Measurements from ENCODE around the gene GJA8. TPM values are rescaled to one million over a fixed set of nuclear protein-coding genes. Genes with fewer than 3 reads are reported as not detected.
"Not testable (repeated sequence)": the region's sequence is repeated elsewhere in the genome, so short reads cannot be mapped to it uniquely, and the experiment has no call there.

Gene GJA8
- total RNA-seq, 2 experiments from 2014 or later: not detected

DNA sequence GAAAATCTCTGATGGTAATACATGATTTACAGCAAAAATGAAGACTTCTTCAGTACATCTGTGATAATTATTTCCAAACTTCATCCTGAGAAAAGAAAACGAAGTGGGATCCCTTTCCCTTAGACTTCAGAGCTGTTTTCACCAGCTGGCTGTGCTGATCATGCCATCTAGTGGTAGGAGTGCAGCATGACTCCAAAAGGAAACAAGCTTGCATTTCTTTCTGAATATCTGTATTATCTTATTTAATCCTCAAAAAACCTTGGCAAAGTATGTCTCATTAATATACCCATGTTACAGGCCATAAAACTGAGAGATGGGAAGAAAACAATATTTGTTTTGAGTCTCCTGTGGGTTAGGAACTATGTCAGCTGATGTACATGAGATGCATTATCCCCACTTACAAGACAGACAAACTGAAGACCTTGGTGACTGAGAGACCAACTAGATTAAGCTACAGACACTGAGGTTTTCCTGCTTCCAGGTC is 9.8 kb upstream of the GJA8 start:
- DNase-seq (peak; percentile 51), ATAC-seq (no peak)
- H3K4me3 Mint-ChIP-seq: no peak overlapping the region
- no peaks in the 10 kb centered on the region for H3K9me3 Mint-ChIP-seq (ENCODE audit: low read depth)
- no peaks in the 10 kb centered on the region for H3K36me3 Mint-ChIP-seq (ENCODE audit: low read depth)
- ChIA-PET POLR2A (no interaction called here), CTCF (interaction anchor here (0.6 to 3.3 kb wide), 57 partner anchors 9 to 619 kb away, joined by 3 to 28 read pairs (median 4); partner anchors contain the start of gene GJA8)
- no peaks in the 10 kb centered on the region for H3K27me3 Mint-ChIP-seq
- peaks cover 2% of the 10 kb centered on the region for H3K4me1 Mint-ChIP-seq
- intact Hi-C loops (cut with DNase I, micrococcal nuclease): loop anchor here (1.0 to 10.0 kb wide), 7 partner anchors 168 to 618 kb away; no protein-coding TSS in a partner anchor
- H3K27ac Mint-ChIP-seq: no peak overlapping the region

DNA sequence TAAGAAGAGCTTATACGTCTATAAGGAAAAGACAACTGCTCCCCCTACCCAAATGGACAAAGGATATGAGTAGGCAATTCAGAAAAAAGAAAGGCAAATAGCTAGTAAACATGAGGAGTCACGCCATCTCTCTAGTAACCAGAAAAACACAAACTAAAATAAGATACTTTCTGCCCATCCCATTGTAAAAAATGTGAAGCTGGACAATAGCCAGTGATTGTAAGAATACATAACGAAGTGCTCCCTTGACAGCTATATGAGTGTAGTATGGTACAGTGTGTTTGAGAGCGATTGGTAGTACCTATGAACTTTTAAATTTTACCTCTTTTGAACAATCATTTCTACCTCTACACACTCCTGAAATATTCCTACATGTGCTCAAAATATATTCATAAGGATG is 7.5 kb upstream of the GJA8 start:
- peaks cover 2% of the 10 kb centered on the region for H3K4me1 Mint-ChIP-seq
- H3K36me3 Mint-ChIP-seq (ENCODE audit: low read depth): no peaks in the 10 kb centered on the region
- H3K9me3 Mint-ChIP-seq (ENCODE audit: low read depth): no peaks in the 10 kb centered on the region
- ATAC-seq: no peak
- ChIA-PET POLR2A (no interaction called here), CTCF (no interaction called here)
- H3K27me3 Mint-ChIP-seq: no peaks in the 10 kb centered on the region
- DNase-seq: no peak
- H3K4me3 Mint-ChIP-seq: no peak overlapping the region
- H3K27ac Mint-ChIP-seq: no peak overlapping the region
- intact Hi-C loops (cut with DNase I, micrococcal nuclease): loop anchor here in 1 of 2 experiments (10.0 kb wide), 1 partner anchor 620 kb away; no protein-coding TSS in a partner anchor

DNA sequence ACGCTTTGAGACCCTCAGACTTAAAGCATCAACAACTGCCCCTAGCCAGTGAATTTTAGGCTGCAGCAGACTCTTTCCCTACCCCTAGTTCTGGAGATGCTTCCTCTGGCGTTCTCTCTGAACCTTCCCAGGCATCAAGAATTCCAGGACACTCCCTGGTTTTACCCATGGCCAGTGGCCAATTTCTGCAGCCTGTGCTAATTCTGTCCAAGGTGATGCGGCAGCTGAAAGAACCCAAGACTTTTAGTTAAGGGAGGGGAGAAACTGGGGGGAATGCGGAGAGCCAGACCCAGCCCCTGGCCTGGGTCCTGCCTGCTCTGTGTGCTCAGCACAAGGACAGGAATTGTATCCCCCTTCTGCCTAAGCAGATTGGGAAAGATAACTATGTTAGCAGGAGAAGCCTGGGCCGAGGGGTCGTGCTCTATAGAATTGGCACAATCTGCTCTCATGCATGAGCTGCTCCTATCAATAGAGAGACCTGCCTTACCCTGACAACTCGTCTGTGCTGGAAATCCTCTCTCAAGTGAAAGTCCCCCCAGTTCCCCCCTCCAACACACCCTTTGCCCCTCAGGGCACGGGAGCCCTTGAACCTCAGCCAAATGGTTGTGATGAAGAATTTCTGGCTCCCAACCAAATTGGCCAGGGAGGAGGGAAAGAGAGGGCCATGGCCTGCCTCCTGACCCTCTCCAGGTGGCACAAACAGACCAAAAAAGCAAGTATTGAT is 5.4 kb upstream of the GJA8 start:
- ATAC-seq: no peak
- Mint-ChIP-seq H3K4me3 (no peak overlapping the region), H3K36me3 (ENCODE audit: low read depth) (no peaks in the 10 kb centered on the region), H3K27ac (no peak overlapping the region), H3K27me3 (no peaks in the 10 kb centered on the region), H3K4me1 (no peaks in the 10 kb centered on the region), H3K9me3 (ENCODE audit: low read depth) (no peaks in the 10 kb centered on the region)
- intact Hi-C loops (cut with DNase I, micrococcal nuclease): loop anchor here in 1 of 2 experiments (10.0 kb wide), 1 partner anchor 622 kb away; no protein-coding TSS in a partner anchor
- ChIA-PET CTCF (interaction anchor here (0.6 to 1.5 kb wide), 4 partner anchors 12 to 258 kb away, joined by 3 read pairs; no protein-coding TSS in a partner anchor), POLR2A (no interaction called here)
- DNase-seq: no peak

DNA sequence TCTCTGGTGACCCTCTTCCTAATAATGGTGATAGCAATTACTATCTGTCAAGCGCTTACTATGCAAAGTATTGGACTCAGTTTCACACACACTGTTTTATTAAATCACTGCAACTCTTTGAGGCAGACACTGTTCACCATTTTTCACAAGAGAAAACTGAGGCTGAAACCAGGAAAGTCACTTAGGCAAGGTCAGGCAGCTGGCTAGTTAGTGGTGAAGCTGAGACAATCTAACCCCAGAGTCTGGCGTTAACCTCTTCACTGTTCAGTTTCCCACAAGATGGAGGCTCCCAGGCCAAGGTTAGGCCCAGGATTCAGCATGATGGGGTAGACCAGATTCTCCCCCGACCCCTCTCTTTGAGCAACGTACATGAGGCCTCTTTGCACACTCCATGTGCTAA is 4.8 kb upstream of the GJA8 start:
- H3K4me3 Mint-ChIP-seq: no peak overlapping the region
- H3K9me3 Mint-ChIP-seq (ENCODE audit: low read depth): no peaks in the 10 kb centered on the region
- DNase-seq (no peak), ATAC-seq (no peak)
- H3K4me1 Mint-ChIP-seq: no peaks in the 10 kb centered on the region
- no peaks in the 10 kb centered on the region for H3K36me3 Mint-ChIP-seq (ENCODE audit: low read depth)
- intact Hi-C loops (cut with DNase I, micrococcal nuclease): loop anchor here in 1 of 2 experiments (10.0 kb wide), 1 partner anchor 623 kb away; no protein-coding TSS in a partner anchor
- ChIA-PET CTCF (interaction anchor here (1.2 to 1.3 kb wide), 2 partner anchors 9 to 13 kb away, joined by 3 read pairs; no protein-coding TSS in a partner anchor), POLR2A (no interaction called here)
- H3K27me3 Mint-ChIP-seq: no peaks in the 10 kb centered on the region
- H3K27ac Mint-ChIP-seq: no peak overlapping the region

- CTCF ChIA-PET: interaction anchor here (1.2 to 2.1 kb wide), 2 partner anchors 8 to 12 kb away, joined by 4 to 10 read pairs; no protein-coding TSS in a partner anchor
- POLR2A ChIA-PET: no interaction called here
- ATAC-seq (peak; percentile 23), DNase-seq (no peak)
- H3K9me3 Mint-ChIP-seq (ENCODE audit: low read depth): no peaks in the 10 kb centered on the region
- H3K4me3 Mint-ChIP-seq: no peak overlapping the region
- peaks cover 8% of the 10 kb centered on the region for H3K4me1 Mint-ChIP-seq
- intact Hi-C loops (cut with DNase I, micrococcal nuclease): no loop called here
- peaks cover 4% of the 10 kb centered on the region for H3K27me3 Mint-ChIP-seq
- peak overlapping the region; percentile 13 for H3K27ac Mint-ChIP-seq
- no peaks in the 10 kb centered on the region for H3K36me3 Mint-ChIP-seq (ENCODE audit: low read depth)
Measured at GRCh38 chr1:147904726-147905125, 2.1 kb downstream of the GJA8 start.

DNA sequence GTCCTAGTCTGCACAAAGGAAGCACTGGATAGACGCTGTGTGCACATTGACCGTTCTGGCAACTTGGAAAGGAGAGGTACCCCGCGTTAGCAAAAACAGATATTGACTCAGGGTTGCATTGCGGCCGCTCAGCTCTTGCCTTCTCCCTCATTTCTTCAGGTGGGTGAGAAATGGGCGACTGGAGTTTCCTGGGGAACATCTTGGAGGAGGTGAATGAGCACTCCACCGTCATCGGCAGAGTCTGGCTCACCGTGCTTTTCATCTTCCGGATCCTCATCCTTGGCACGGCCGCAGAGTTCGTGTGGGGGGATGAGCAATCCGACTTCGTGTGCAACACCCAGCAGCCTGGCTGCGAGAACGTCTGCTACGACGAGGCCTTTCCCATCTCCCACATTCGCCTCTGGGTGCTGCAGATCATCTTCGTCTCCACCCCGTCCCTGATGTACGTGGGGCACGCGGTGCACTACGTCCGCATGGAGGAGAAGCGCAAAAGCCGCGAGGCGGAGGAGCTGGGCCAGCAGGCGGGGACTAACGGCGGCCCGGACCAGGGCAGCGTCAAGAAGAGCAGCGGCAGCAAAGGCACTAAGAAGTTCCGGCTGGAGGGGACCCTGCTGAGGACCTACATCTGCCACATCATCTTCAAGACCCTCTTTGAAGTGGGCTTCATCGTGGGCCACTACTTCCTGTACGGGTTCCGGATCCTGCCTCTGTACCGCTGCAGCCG is 5.4 kb downstream of the GJA8 start:
- ChIA-PET POLR2A (no interaction called here), CTCF (no interaction called here)
- H3K36me3 Mint-ChIP-seq (ENCODE audit: low read depth): no peaks in the 10 kb centered on the region
- H3K9me3 Mint-ChIP-seq (ENCODE audit: low read depth): no peaks in the 10 kb centered on the region
- H3K4me3 Mint-ChIP-seq: no peak overlapping the region
- intact Hi-C loops (cut with DNase I, micrococcal nuclease): no loop called here
- peaks cover 4% of the 10 kb centered on the region for H3K27me3 Mint-ChIP-seq
- no peak overlapping the region for H3K27ac Mint-ChIP-seq
- no peak for DNase-seq
- peaks cover 8% of the 10 kb centered on the region for H3K4me1 Mint-ChIP-seq
- ATAC-seq: no peak

GRCh38 chr1:147912553-147912952 is 10.0 kb downstream of the GJA8 start:
- POLR2A ChIA-PET: no interaction called here
- no peaks in the 10 kb centered on the region for H3K9me3 Mint-ChIP-seq (ENCODE audit: low read depth)

DNA sequence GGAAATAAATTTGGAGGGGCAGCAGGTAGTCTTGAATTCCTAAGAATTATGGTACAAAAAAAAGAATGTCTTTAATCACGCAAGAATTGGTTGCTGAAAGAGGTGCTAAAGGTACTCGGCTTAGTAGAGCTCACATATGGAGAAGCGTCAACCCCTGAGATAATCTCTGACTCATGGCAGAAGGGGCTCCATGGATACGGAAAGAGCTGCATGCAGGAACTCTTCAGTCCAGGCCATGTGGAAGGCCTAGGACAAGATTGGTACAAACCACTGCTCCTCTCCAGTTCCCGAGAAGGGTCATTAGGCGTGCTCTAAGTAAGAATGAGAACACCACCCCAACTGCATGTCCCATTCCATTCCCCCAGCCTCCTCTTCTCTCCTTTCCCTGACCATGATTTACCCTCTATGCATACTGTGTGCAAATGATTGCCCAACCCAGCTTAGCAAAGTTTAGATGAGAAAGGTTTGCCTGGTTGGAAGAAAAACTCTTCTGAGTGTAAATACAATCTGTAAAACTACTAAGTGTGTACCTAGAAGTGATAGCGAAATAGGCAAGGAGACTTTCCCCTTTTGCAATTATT is 10.9 kb downstream of the GJA8 start:
- H3K4me3 Mint-ChIP-seq: no peak overlapping the region
- no peak for ATAC-seq
- intact Hi-C loops (cut with DNase I, micrococcal nuclease): no loop called here
- H3K4me1 Mint-ChIP-seq: no peaks in the 10 kb centered on the region
- CTCF ChIA-PET: interaction anchor here (0.7 to 1.3 kb wide), 2 partner anchors 8 to 20 kb away, joined by 3 to 4 read pairs; no protein-coding TSS in a partner anchor
- H3K36me3 Mint-ChIP-seq (ENCODE audit: low read depth): no peaks in the 10 kb centered on the region
- H3K27ac Mint-ChIP-seq: no peak overlapping the region
- H3K9me3 Mint-ChIP-seq (ENCODE audit: low read depth): no peaks in the 10 kb centered on the region
- no peak for DNase-seq
- POLR2A ChIA-PET: no interaction called here
- peaks cover 8% of the 10 kb centered on the region for H3K27me3 Mint-ChIP-seq

More at GRCh38 chr1:147912553-147912952, 10.0 kb downstream of the GJA8 start:
- no peak for DNase-seq
- peaks cover 8% of the 10 kb centered on the region for H3K27me3 Mint-ChIP-seq
- H3K4me3 Mint-ChIP-seq: no peak overlapping the region
- H3K27ac Mint-ChIP-seq: no peak overlapping the region
- H3K4me1 Mint-ChIP-seq: no peaks in the 10 kb centered on the region
- no peaks in the 10 kb centered on the region for H3K36me3 Mint-ChIP-seq (ENCODE audit: low read depth)
- no peak for ATAC-seq
- CTCF ChIA-PET: interaction anchor here (0.6 to 0.7 kb wide), 2 partner anchors 8 to 23 kb away, joined by 3 to 4 read pairs; no protein-coding TSS in a partner anchor
- intact Hi-C loops (cut with DNase I, micrococcal nuclease): no loop called here

GRCh38 chr1:147919896-147920295 is 17.3 kb downstream of the GJA8 start:
- Mint-ChIP-seq H3K36me3 (ENCODE audit: low read depth) (no peaks in the 10 kb centered on the region), H3K27ac (no peak overlapping the region), H3K4me3 (no peak overlapping the region), H3K9me3 (ENCODE audit: low read depth) (no peaks in the 10 kb centered on the region), H3K4me1 (peaks cover 4% of the 10 kb centered on the region), H3K27me3 (peaks cover 8% of the 10 kb centered on the region)
- no peak for DNase-seq
- no peak for ATAC-seq
- POLR2A ChIA-PET: no interaction called here
- CTCF ChIA-PET: interaction anchor here (0.7 to 1.5 kb wide), 3 partner anchors 14 to 292 kb away, joined by 4 to 8 read pairs (median 4); no protein-coding TSS in a partner anchor
- intact Hi-C loops (cut with DNase I, micrococcal nuclease): no loop called here

DNA sequence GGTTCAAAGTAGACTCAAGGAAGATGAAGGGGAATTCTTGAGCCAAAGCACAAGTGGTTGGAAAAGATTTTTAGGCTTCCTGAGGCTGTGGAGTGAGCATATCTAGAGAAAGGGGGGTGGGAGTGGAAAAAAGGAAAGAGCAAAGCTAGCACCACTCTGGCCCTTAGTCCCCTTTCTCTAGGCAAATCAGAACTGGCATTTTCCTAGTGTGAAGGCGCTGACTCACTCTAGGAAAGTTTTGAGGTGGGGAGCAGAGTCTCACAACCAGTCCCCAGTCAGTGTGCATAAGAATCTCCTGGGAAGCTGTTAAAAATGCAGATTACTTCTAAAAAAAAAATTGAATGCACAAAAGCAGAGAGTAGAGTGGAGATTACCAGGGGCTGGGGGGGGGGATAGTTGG is 22.2 kb downstream of the GJA8 start:
- intact Hi-C loops (cut with DNase I, micrococcal nuclease): no loop called here
- no peaks in the 10 kb centered on the region for H3K36me3 Mint-ChIP-seq (ENCODE audit: low read depth)
- ATAC-seq: no peak
- POLR2A ChIA-PET: no interaction called here
- no peaks in the 10 kb centered on the region for H3K27me3 Mint-ChIP-seq
- H3K4me1 Mint-ChIP-seq: peaks cover 11% of the 10 kb centered on the region
- no peak overlapping the region for H3K27ac Mint-ChIP-seq
- DNase-seq: peak; percentile 20
- CTCF ChIA-PET: interaction anchor here (0.6 kb wide), 1 partner anchor 180 kb away, joined by 3 read pairs; no protein-coding TSS in a partner anchor
- no peaks in the 10 kb centered on the region for H3K9me3 Mint-ChIP-seq (ENCODE audit: low read depth)
- H3K4me3 Mint-ChIP-seq: no peak overlapping the region

DNA sequence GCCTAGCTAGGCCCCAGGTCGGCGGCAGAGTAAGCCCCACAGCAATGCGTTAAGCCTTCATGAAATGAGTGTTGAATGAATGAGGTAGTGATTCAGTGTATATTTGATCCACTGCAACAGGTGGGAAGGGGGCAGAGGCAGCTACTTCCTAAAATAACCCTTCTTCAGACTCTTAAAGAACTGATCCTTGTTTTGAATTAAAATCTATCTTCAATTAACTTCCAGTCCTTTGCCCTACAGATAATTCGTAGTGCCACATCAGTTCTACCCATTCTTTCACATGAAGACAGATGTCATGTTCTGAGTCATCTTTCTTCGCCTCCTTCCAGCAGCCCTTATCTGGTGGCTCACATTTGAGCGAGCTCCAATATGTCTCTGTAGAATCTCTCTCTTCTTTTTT is 24.6 kb downstream of the GJA8 start:
- peaks cover 31% of the 10 kb centered on the region for H3K4me1 Mint-ChIP-seq
- H3K36me3 Mint-ChIP-seq (ENCODE audit: low read depth); H3K27me3 Mint-ChIP-seq; DNase-seq; CTCF ChIA-PET; H3K9me3 Mint-ChIP-seq (ENCODE audit: low read depth); POLR2A ChIA-PET; H3K4me3 Mint-ChIP-seq; intact Hi-C loops (cut with DNase I, micrococcal nuclease); ATAC-seq; H3K27ac Mint-ChIP-seq: not testable (repeated sequence)
